RWPE1 (cell line): ENCODE results near the gene NTM.

Experiments used
- CTCF ChIA-PET: fragments of 350-600 bp; sonication (Branson Sonifier 250); formaldehyde crosslinking; extraction: SDS; loops from one replicate; lab custom pipeline; 2021; lab: Yijun Ruan, JAX
- POLR2A ChIA-PET: fragments of 400-600 bp; formaldehyde crosslinking; extraction: SDS; loops from one replicate; lab custom pipeline; 2020; ENCODE audit warnings: antibody characterized with exemption; ENCODE audit not compliant: low non-redundant PET; lab: Yijun Ruan, JAX
- DNase-seq: peaks from one replicate; pipeline ENCODE4 v3.0.0; 2012; ENCODE audit warnings: low spot score
- H3K27ac ChIP-seq: fragments of 450-650 bp; 2 replicates; pipeline ENCODE4 v1.5.1; 2017
- CTCF ChIP-seq: fragments of 450-650 bp; conservative IDR thresholded peaks from 2 replicates; pipeline ENCODE4 v1.5.1; 2017; ENCODE audit warnings: low read depth, mild to moderate bottlenecking

The NTM gene

GRCh38 chr11:131917634-131918384 lies 547.4 kb downstream of the NTM start:
- CTCF ChIA-PET, result no interaction called here
- DNase-seq, result no peak
- no peak overlapping the region for H3K27ac ChIP-seq
- TF ChIP-seq CTCF, result no peak
- POLR2A ChIA-PET, result no interaction called here

- ChIA-PET POLR2A (no interaction called here), CTCF (no interaction called here)
- no peak for TF ChIP-seq CTCF
- no peak for DNase-seq
- no peak overlapping the region for H3K27ac ChIP-seq
Measured at GRCh38 chr11:131918663-131919062, 548.2 kb downstream of the NTM start.

GRCh38 chr11:131922220-131922619 lies 551.8 kb downstream of the NTM start:
- no peak for TF ChIP-seq CTCF
- ChIA-PET POLR2A (no interaction called here), CTCF (no interaction called here)
- DNase-seq, result no peak
- H3K27ac ChIP-seq, result no peak overlapping the region

- ChIA-PET POLR2A (no interaction called here), CTCF (no interaction called here)
- no peak overlapping the region for H3K27ac ChIP-seq
- TF ChIP-seq CTCF, result no peak
- no peak for DNase-seq
Measured at GRCh38 chr11:131923309-131923708, 552.9 kb downstream of the NTM start.

GRCh38 chr11:131924001-131924400 lies 553.6 kb downstream of the NTM start:
- TF ChIP-seq CTCF, result no peak
- ChIA-PET CTCF (no interaction called here), POLR2A (no interaction called here)

GRCh38 chr11:131924457-131925201 lies 554.2 kb downstream of the NTM start:
- H3K27ac ChIP-seq, result no peak overlapping the region
- TF ChIP-seq CTCF, result no peak
- ChIA-PET CTCF (no interaction called here), POLR2A (no interaction called here)
- no peak for DNase-seq

More at GRCh38 chr11:131924001-131924400, 553.6 kb downstream of the NTM start:
- no peak for DNase-seq
- peak overlapping the region; percentile 54 for H3K27ac ChIP-seq
